ENCODE measurements around the gene GMCL2.

The GMCL2 gene

DNA sequence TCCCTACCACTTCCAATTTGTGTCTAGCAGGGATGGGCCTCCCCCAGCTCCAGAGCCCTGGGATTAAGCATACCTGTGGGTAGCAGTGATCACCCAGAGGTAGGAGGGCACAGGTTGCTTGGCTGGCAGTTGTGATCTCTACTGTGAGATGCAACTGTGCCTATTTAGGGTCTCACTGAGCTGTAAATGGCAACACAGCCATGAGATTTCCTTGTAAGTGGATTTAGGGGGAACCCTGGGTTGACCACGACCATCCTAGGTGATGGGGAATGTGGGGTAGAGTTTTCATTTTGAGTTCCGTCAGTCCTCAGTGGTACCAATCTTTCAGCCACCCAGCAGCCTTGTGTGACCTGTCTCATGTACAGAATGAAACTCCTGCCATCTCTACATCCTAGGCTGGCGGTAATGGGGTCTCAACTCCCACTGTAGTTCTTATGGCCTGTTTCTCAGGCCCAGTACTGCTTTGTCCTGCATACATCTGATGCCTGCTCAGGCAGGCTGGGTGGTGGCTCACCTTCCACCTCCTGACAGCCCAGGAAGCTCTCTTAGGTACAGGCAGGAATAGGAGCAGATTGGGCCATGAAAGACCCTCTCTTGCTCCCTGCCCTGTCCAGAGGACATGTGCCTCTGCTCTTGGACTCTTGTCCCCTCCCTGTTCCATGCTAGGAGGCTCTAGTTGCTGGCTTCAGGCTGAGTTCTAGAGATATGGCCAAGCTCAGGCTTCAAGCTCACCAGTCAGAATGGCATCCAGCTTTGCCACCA, 25.3 kb upstream of the GMCL2 start:
- no peak overlapping the region for H3K4me3 ChIP-seq (ENCODE audit: low read depth, low read length)
- TF ChIP-seq, protein P1, sequence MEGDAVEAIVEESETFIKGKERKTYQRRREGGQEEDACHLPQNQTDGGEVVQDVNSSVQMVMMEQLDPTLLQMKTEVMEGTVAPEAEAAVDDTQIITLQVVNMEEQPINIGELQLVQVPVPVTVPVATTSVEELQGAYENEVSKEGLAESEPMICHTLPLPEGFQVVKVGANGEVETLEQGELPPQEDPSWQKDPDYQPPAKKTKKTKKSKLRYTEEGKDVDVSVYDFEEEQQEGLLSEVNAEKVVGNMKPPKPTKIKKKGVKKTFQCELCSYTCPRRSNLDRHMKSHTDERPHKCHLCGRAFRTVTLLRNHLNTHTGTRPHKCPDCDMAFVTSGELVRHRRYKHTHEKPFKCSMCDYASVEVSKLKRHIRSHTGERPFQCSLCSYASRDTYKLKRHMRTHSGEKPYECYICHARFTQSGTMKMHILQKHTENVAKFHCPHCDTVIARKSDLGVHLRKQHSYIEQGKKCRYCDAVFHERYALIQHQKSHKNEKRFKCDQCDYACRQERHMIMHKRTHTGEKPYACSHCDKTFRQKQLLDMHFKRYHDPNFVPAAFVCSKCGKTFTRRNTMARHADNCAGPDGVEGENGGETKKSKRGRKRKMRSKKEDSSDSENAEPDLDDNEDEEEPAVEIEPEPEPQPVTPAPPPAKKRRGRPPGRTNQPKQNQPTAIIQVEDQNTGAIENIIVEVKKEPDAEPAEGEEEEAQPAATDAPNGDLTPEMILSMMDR (IDR thresholded peaks at IDR 0.05; ENCODE audit: low read depth, low read length): no peak
- no peak for DNase-seq (ENCODE audit: low read depth, low spot score)
- in situ Hi-C loops (cut with HindIII; ENCODE audit: low sequenced_read_pairs): no loop called here

DNA sequence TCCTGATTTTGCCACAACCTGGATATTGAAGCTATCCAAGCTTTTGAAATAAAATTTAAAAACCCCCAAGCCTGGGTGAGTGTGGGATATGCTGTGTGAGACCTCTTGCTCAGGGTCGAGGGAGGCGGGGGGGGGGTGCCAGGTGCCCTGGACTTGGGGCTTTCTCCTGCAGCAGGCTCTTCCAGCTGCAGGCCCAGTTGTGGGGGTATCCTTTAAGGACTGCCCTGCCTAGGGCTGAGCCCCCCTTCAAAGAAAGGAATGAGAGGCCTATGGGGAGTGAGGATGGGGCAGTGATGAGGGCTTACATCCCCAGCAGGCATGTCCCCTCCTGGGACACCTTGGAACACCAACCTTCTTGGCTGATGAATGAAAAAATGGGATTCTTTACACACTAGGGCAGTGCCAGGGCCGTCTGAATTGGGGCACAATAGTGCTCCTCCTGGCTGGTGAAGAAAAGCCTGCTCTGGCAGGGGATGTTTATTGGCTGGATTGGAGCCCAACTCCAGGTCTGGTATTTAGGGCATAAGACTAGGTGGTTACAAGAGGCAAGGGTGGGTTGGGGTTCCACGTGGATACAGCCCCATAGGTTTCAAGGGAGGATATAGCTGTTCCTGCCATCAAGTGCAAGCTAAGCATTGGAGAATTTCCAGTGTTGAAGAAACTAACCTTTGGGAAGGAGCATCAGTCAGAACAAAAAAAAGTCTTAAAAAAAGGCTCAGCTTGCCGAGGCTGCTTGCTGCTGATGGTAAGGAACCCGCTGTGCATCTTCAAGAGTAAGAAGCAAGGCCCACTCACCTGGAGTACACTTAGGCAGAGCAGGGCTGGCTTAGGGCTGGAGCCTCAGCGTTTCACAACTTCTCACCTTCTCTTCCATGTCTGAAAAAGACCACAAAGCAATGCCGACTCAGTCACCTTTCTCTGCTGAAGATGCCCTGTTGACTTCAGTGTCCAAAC, 24.2 kb upstream of the GMCL2 start:
- no peak for DNase-seq (ENCODE audit: low read depth, low spot score)
- H3K4me3 ChIP-seq (ENCODE audit: low read depth, low read length): no peak overlapping the region
- TF ChIP-seq, protein P1 (IDR thresholded peaks at IDR 0.05; ENCODE audit: low read depth, low read length): no peak
- in situ Hi-C loops (cut with HindIII; ENCODE audit: low sequenced_read_pairs): no loop called here

GRCh38 chr5:178210686-178211085, 23.5 kb upstream of the GMCL2 start:
- in situ Hi-C loops (cut with HindIII; ENCODE audit: low sequenced_read_pairs): no loop called here
- no peak for DNase-seq (ENCODE audit: low read depth, low spot score)
- TF ChIP-seq, protein P1 (IDR thresholded peaks at IDR 0.05; ENCODE audit: low read depth, low read length): no peak
- no peak overlapping the region for H3K4me3 ChIP-seq (ENCODE audit: low read depth, low read length)

- DNase-seq (ENCODE audit: low read depth, low spot score): no peak
- no peak overlapping the region for H3K4me3 ChIP-seq (ENCODE audit: low read depth, low read length)
- TF ChIP-seq, protein P1 (IDR thresholded peaks at IDR 0.05; ENCODE audit: low read depth, low read length): no peak
- in situ Hi-C loops (cut with HindIII; ENCODE audit: low sequenced_read_pairs): no loop called here
These were observed 22.9 kb upstream of the GMCL2 start for GRCh38 chr5:178210073-178210535.

DNA sequence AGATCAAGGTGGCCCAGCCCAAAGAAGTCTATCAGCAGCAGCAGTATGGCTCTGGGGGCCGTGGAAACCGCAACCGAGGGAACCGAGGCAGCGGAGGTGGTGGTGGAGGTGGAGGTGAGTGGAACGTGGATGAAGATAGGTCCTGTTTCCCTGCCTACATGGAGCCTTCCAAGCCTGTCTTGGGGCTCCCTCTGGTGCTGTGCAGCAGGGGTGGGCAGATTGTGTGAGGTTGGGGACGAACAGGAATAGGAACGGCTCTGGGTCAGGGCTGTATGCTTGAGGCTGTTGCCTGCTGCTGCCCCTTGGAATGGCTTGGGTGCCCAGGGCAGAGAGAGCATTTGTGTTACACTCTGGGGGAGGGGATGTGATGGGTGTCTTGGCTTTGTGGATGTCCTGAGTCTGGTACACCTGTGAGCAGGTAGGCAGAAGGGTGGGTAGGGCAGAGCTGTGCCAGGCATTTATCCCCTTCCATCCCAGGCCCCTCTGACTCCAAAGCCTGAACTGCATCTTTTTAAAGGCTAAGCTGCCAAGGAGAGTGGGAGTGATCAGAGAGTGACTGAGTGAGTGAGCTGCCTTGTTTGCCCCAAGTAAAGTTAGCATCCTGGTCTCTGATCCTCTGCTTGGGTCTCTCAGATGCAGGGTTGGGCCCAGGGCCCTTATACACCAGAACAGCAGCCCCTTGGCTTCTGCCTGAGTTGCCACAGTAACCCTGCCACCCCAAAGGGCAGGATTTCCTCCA, 22.3 kb upstream of the GMCL2 start:
- H3K4me3 ChIP-seq (ENCODE audit: low read depth, low read length): no peak overlapping the region
- no peak for DNase-seq (ENCODE audit: low read depth, low spot score)
- in situ Hi-C loops (cut with HindIII; ENCODE audit: low sequenced_read_pairs): no loop called here
- TF ChIP-seq, protein P1 (IDR thresholded peaks at IDR 0.05; ENCODE audit: low read depth, low read length): no peak

Measured in astrocyte of the spinal cord (primary cell).